Measurements from ENCODE around the gene DCUN1D1. TPM values are rescaled to one million over a fixed set of nuclear protein-coding genes. Genes with fewer than 3 reads are reported as not detected.

DCUN1D1 gene
- 20.9 and 30.5 TPM in 2 replicates for total RNA-seq

GRCh38 chr3:182980204-182981037, at the start of gene DCUN1D1:
TSS of gene DCUN1D1 (minus strand) at chr3:182980538. CDS start at chr3:182980489, 49 bp downstream.

Other genes with a start within 250 kb of the DCUN1D1 start
- gene ATP11B, start 187.0 kb downstream of the DCUN1D1 start, total RNA-seq: 63.7 and 70.9 TPM in 2 replicates
- gene MCCC1, start 119.0 kb upstream of the DCUN1D1 start, total RNA-seq: 14.7 and 17.9 TPM in 2 replicates
- 2.7 and 15.0 TPM in 2 replicates for gene LAMP3, start 182.2 kb upstream of the DCUN1D1 start, total RNA-seq

Measured in vein endothelial cell (primary cell).